GM18499 (cell line): ENCODE measurements around the gene C1QTNF1.

Experiments used
- ATAC-seq: cut with Tn5 transposase; IDR thresholded peaks from one replicate; pipeline ENCODE4 v1.9.1; 2021; ENCODE audit warnings: moderate number of reproducible peaks; ENCODE audit not compliant: insufficient read depth, unreplicated experiment

Gene C1QTNF1

GRCh38 chr17:79036181-79036580, 12.2 kb downstream of the C1QTNF1 start:
- ATAC-seq: no peak

DNA sequence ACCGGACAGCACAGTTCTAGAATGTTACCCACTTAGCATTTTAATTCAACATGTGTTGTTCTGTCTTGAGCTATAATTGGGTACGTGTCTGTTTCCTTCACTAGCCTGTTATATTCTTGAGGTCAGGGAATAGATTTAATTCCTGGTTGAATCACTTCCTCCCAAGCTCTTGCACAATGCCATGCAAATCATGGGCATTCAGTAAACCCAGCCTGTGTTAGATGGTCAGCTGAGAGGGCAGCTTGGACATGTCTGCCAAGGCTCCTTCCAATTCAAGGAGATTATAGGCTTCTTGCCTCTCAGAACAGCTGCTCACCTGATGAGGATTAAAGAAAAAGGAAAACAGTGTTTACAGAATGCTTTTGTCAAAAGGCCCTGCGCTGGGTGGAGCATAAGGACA, 12.6 kb downstream of the C1QTNF1 start:
- no peak for ATAC-seq

DNA sequence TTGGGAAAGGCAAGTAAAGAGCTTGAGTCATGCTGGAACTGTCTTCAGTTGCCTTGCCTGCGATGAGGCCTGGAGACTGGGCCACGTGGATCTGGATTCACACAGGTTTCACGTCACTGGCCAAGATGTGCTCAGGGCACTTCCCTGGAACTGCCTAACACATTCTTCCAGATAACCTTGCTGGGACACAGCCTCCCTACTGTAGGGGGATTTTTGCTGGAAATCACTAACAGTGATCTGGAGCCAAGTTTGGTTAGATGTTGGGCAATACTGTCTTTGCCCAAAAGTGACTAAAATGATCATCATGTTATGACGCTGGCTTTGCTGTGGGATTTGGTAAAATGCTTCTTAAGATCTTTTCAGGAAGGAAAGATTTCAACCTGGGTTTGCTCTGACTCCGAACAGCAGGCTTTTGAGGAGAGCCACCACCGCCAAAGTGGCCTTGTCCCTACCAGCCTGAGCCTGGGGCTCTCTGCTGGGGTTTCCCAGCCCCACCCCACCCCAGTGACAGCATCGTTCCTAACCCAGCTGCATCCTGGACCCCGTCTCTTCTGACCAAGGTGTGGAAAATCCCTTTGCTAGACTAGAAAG, 14.7 kb downstream of the C1QTNF1 start:
- no peak for ATAC-seq

- ATAC-seq: no peak
Measured at GRCh38 chr17:79039171-79039570, 15.2 kb downstream of the C1QTNF1 start.

GRCh38 chr17:79039886-79040285, 15.9 kb downstream of the C1QTNF1 start:
- ATAC-seq: no peak

- no peak for ATAC-seq
Measured at GRCh38 chr17:79041041-79041570, 17.1 kb downstream of the C1QTNF1 start.

GRCh38 chr17:79041723-79042420, 17.9 kb downstream of the C1QTNF1 start:
- no peak for ATAC-seq

GRCh38 chr17:79042421-79043190, 18.6 kb downstream of the C1QTNF1 start:
- ATAC-seq: no peak

DNA sequence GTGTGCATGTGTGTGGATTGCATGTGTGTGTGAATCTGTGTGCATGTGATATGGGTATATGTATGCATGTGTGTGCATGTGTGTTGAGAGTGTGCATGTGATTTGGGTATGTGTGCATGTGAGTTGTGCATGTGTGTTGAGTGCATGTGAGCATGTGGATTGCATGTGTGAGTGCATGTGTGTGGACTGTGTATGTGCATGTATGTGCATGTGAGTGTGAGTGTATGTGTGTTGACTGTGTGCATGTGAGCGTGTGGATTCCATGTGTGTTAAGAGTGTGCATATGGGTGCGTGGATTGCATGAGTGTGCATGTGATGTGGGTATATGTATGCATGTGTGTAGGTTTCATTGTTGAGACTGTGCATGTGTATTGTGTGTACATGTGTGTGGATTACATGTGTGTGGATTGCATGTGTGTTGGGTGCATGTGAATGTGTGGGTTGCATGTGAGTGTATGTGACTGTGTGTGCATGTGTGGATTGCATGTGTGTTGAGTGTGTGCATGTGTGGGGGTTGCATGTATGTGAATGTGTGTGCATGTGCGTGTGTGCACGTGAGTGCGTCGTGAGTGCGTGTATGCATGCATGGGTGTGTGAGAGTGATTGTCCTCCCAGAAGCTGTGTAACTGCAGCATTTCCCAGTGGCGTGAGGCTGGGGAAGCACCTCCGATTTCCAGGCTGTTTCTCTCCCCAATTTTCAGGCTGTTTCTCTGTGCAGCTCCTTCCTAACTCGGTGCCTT, 19.4 kb downstream of the C1QTNF1 start:
- ATAC-seq: no peak

DNA sequence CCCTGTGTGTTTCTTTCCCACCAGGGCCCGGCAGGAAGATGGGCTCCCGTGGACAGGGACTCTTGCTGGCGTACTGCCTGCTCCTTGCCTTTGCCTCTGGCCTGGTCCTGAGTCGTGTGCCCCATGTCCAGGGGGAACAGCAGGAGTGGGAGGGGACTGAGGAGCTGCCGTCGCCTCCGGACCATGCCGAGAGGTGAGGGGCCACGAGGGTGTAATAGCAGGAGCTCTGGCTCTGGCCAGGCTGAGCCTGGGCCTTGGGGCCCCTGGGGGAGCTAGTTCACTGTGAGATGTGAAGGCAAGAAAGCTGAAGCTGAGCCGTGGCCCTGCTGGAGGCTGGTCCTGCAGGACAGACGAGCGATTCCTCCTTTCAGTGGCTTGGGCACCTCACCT, 20.0 kb downstream of the C1QTNF1 start:
- ATAC-seq: no peak

GRCh38 chr17:79044462-79044861, 20.5 kb downstream of the C1QTNF1 start:
- no peak for ATAC-seq

DNA sequence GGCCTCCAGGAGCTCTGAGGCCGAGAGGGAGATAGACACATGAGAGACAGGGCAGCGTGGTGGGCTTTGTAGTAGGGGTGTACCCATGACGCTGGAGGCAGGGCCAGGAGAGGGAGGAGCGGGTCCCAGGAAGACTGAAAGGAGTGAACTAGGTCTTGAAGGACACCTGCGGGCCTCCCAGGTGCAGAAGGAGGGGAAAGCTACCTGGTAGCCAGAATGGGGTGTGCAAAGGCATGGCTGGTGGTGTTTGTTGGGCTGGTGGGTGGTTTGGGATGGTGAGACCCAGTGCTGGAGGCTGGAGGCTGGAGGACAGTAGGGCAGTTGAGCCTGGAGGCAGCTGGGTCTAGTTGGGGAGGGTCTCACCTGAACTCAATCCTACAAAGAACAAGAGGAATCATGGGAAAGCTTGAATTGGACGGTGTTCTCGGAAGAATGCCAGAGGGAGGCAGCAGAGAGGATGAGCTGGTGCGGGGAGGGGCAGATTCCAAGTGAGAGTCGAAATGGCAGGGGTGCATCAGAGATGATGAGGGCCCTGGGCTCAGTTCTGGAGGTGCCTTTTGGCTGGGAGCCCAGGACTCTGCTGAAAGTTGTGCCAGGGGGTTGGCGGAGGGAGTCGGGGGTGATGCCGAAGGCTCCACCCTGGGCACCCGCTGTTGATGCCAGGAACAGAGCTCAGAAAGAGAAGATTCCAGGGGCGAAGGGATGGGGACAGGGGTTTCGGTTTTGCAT, 21.2 kb downstream of the C1QTNF1 start:
- ATAC-seq: no peak

DNA sequence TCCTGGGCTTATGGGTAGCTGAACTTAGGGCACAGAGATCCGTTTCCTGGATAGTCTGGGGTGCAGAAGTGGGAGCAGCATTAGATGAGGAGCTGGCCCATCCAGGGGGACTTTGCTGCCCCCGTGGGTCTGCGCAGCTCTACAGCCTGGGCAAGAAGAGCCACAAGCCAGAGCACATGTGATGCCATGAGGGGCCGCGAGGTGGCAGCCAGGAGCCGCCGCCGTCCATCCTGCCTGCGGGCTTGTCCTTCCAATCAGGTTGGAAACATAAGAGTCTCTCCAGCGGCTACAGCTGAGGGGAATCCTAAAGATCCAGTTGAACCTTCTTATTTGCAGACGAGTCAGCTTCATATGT, 21.9 kb downstream of the C1QTNF1 start:
- no peak for ATAC-seq

DNA sequence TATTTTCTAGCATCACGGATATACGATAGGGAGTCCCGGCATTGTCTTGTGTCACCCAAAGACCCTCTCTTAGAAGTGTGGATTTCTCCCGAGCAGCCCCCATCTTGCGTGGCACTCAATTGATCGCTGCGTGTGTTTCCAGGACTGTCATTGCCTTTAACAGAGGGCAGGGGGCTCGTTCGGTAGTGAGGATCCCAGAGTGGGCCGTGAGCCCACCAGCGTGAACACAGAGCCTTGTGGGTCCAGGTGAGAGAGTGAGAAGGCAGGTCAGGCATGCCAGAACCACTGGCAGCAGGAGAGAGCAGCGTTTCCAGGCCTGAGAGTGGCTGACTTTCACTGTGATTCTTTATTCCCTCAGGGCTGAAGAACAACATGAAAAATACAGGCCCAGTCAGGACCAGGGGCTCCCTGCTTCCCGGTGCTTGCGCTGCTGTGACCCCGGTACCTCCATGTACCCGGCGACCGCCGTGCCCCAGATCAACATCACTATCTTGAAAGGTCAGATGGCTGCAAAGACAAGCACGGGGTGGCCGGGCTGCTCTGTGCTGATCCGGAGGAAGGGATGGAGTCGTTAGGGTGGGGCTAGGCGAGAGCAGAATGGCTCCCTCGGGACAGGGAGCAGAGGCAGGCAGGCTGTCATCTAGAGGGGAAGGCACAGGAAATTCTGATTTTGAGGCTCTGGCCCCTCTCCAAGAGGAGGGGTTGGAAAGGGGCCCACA, 22.4 kb downstream of the C1QTNF1 start:
- no peak for ATAC-seq

DNA sequence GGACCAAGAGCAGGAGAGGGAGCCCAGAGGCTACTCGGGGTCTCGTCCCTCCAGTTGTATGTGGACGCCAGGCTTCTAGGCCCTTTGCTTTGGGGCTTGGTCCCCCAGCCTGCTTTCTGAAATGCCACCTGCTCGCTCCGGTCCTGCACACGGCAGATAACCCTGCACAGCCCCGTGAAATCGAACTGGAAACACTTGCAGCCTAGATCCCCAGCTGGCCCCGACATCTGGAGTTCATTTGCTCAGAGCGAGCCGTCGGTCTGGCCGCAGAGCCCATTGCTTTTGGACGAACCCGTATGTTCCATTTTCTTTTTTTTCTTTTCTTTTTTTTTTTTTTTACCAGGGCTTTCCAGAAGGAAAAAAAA, 22.9 kb downstream of the C1QTNF1 start:
- no peak for ATAC-seq

GRCh38 chr17:79047291-79047920, 23.4 kb downstream of the C1QTNF1 start:
- no peak for ATAC-seq

DNA sequence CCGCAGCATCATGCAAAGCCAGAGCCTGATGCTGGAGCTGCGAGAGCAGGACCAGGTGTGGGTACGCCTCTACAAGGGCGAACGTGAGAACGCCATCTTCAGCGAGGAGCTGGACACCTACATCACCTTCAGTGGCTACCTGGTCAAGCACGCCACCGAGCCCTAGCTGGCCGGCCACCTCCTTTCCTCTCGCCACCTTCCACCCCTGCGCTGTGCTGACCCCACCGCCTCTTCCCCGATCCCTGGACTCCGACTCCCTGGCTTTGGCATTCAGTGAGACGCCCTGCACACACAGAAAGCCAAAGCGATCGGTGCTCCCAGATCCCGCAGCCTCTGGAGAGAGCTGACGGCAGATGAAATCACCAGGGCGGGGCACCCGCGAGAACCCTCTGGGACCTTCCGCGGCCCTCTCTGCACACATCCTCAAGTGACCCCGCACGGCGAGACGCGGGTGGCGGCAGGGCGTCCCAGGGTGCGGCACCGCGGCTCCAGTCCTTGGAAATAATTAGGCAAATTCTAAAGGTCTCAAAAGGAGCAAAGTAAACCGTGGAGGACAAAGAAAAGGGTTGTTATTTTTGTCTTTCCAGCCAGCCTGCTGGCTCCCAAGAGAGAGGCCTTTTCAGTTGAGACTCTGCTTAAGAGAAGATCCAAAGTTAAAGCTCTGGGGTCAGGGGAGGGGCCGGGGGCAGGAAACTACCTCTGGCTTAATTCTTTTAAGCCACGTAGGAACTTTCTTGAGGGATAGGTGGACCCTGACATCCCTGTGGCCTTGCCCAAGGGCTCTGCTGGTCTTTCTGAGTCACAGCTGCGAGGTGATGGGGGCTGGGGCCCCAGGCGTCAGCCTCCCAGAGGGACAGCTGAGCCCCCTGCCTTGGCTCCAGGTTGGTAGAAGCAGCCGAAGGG, 24.2 kb downstream of the C1QTNF1 start:
- ATAC-seq: no peak
